Ureter (tissue), 1 donor: ENCODE measurements around the gene CMTM1. TPM values are rescaled to one million over a fixed set of nuclear protein-coding genes. Genes with fewer than 3 reads are reported as not detected.
"Not testable (repeated sequence)": the region's sequence is repeated elsewhere in the genome, so short reads cannot be mapped to it uniquely, and the experiment has no call there.

Source experiments
- DNase-seq: peaks from one replicate; pipeline ENCODE4 v3.0.0-alpha.2; 2020; ENCODE audit warnings: low spot score
- total RNA-seq: library from RNA; stranded (reverse); gene quantifications from one replicate; pipeline ENCODE4 v1.2.4, GENCODE V29; 2023
- donor health status: DM: yes; HTN: yes; CAD: no.

Gene CMTM1
- total RNA-seq, 1 donor from 2014 or later, result 4.3 TPM

DNA sequence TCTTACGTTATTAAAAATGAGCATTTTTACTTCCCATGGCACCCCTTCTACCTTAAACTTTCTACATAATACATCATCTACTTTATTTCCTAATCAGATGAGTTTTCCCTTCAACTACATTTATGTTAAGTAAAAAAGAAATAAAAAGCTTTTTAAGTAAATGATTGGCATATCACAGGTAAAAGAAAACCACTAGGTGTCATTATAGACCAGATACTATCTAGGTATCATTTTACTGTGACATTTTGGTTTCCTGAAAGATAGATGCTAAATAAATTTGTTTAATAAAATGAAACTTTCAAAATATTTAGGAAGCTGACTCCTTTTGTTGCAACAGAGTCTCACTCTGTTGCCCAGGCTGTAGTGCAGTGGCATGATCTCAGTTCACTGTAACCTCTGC, 3.8 kb upstream of the CMTM1 start:
- no peak for DNase-seq

- no peak for DNase-seq
Measured at GRCh38 chr16:66562986-66563385, 3.3 kb upstream of the CMTM1 start.

DNA sequence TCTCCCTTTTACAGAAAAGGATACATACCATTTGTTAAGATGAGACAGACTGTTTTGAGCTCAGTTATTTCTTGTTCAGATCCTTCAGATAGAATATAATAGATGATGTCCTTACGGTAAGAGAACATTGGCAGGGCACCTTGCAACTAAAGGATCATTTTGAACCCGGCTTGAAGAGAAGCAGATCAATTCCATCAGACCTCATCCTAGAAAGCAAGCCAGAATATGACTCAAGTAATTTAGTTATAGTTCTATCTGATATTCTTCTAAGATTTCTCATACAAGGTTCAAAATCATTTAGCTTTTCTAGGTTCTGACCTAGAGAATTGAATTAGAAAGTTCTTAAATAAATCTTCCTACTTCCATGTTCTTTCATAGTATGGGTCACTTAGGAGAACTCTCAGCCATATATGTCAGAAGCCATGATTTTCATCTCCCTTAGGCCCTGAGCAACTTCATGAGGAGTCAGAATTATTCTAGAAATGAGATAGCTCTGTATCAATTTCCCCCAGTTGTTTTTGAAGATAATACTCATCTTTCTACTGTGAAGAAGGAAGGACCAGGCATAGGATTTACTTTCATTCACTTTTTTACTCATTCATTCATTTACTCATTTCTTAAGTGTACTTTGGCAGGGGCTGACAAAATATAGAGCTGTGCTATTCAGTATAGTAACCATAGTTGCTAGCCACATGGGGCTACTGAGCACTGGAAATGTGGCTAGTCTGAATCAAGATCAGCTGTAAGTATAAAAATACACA, 2.5 kb upstream of the CMTM1 start:
- no peak for DNase-seq

GRCh38 chr16:66567270-66567669, 1.0 kb downstream of the CMTM1 start:
- not testable (repeated sequence) for DNase-seq

DNA sequence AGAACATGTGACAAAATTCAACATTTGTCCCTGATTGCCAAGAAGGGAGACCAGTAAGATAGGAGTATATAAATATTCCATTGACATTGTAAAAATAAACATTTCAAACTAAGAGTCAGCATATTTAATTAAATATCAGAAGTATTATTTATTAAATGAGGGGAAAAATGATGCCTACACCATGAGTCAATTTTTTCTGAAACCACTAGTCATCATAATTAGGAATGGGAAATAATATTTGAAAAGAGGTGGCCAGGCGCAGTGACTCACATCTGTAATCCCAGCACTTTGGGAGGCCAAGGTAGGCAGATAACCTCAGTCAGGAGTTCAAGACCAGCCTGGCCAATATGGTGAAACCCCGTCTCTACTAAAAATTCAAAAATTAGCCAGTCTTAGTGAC, 2.1 kb downstream of the CMTM1 start:
- DNase-seq, result no peak

DNA sequence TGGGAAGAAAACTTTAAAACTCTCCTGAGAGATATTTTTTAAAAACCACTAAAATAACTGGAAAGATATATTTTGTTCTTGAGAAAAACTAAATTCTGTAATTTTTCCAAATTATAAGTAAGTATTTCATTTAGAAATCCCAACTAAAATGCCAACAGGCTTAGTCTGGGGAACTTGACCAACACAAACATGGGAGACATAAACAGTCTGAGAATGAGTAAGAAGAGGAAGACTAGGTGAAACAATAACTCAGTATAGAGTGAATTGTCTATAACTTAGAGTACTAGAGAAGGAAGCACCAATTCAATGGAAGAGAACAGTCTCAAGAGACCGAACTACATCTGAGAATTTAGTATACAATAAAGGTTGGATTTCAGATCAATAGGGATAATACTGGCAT, 2.9 kb downstream of the CMTM1 start:
- no peak for DNase-seq

- no peak for DNase-seq
Measured at GRCh38 chr16:66569827-66570405, 3.7 kb downstream of the CMTM1 start.

- no peak for DNase-seq
Measured at GRCh38 chr16:66572356-66572755, 6.1 kb downstream of the CMTM1 start.

- no peak for DNase-seq
Measured at GRCh38 chr16:66574081-66574480, 7.8 kb downstream of the CMTM1 start.

DNA sequence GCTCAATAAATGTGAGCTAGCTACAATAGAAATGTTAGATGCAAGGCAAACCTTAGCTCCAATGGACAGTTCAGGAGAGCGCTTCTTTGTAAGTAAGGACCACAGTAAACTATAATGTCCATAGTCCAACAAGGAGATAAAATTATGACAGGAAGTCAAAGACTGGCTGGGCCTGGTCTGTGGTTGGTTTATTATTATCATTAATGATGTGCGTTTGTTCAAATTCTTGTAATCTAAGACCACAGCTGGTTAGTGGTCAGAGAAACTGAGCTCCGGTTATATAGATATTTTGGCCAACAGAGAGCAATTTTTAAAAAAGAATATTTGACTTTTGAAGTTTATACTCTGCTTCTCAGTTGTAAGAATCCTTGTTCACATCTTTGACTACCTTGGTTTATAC, 8.3 kb downstream of the CMTM1 start:
- no peak for DNase-seq

DNA sequence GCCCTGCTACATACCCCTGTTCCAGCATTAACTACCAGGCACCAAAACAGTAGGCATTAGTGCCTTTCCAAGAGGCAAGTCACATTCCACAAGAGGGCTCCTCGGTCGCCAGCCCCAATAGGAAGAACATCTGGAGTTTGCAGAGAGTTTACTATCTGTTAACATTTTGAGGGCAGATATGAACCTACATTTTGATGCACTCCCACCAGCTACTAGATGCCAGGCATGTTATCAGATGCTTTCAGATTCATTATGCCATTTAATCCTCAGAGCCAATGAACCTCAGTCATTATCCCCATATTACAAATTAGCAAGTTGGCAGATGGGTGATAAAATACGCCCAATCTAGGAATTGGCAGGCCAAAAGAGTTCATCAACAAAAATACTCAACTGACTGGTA, 8.8 kb downstream of the CMTM1 start:
- DNase-seq, result no peak

DNA sequence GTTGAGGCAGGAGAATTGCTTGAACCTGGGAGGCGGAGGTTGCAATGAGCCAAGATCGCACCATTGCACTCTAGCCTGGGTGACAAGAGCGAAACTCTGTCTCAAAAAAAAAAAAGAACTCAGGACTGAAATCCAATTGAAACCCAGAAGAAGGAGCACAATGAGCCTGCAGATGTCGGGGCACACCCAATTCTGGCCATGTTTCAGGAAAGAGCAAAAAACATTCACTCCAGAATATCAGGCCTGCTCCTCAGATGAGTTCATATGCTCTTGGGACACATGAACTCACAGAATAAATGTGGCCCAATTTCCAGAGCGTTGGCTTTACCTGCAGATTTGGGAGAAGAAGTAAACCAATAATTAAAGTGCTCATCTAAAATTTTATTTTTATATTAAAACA, 10.1 kb downstream of the CMTM1 start:
- no peak for DNase-seq

DNA sequence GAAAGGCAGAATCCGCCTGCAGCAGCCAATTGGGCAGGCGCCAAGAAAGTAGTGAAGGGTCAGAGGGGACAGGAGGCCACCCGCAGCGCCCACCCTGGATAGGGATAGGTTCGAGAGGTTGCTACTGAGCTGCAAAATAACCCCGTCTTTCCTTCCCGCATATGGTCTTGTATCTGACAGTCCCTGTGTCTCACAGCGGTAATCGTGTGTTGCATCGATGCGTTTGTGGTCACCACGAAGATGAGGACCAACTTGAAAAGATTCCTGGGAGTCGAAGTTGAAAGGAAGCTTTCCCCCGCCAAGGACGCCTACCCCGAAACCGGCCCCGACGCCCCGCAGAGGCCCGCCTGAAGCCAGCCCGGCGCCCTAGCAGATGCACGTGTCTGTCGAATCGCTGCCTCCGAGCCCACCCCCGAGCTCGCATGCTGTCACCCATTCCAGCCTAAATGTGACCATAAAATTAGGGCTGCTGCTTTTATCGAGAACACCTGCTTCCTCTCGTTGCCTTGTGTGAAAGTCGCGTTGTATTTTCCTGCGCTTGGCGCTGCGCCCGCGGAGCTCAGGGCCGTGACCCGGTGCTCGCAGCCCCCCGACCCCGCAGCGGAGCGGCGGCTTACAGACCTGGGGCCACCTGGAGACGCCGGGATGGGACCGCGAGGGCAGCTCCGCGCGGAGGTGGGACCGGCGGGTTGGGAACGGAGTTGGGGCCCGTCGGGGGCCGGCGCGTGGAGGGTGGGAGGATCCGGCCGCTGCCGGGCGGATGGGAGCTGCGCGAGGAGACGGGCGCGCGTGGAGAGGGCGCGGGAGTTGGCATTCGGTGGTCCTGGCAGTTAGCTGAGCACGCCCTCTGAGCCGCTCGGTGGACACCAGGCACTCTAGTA, 12.7 kb downstream of the CMTM1 start, which contains the start of gene CMTM2:
Gene CMTM2 (plus strand): TSS at position 813 of the 881 bp plus-strand sequence. CDS start 145 bp downstream, outside the sequence.
- DNase-seq, result no peak

GRCh38 chr16:66580605-66581209, 14.5 kb downstream of the CMTM1 start:
- no peak for DNase-seq

- no peak for DNase-seq
Measured at GRCh38 chr16:66581246-66581952, 15.2 kb downstream of the CMTM1 start.

- DNase-seq, result no peak
Measured at GRCh38 chr16:66585481-66586239, 19.4 kb downstream of the CMTM1 start.

- no peak for DNase-seq
Measured at GRCh38 chr16:66587881-66588600, 21.8 kb downstream of the CMTM1 start.

DNA sequence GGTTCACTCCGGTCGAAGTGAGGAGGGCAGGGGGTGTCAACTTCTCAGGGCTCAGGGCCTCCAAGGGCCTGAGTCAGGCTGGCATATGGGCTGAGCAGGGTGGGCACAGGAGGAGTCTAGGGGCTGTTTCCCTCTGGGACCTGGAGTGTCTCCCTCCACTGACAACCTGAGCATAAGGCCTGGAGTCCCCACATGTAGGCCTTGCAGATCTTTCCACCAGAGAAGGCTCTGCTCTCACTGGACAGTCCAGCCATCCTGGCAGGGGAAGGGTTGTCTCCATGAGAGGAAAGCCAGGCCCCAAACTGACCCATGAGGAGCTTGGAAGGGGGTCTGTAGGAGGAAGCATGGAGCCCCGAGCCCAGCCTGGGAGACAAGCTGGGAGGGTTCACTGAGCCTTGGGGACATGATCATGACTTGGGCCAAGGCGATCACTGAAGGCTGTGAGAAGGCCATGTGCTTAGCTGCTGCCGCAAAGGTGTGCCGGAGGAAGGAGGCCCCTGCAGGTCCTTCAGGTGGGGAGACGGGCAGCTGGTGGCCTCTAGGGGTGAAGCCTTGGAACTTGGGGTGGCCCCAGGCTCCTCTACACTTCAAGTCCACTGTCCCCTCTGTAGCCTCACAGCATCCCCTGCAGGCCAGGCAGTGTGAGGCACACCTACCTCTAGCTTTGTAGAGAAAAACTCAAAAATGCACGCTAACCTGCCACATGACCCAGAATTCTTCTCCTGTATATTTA, 22.9 kb downstream of the CMTM1 start:
- DNase-seq, result no peak

DNA sequence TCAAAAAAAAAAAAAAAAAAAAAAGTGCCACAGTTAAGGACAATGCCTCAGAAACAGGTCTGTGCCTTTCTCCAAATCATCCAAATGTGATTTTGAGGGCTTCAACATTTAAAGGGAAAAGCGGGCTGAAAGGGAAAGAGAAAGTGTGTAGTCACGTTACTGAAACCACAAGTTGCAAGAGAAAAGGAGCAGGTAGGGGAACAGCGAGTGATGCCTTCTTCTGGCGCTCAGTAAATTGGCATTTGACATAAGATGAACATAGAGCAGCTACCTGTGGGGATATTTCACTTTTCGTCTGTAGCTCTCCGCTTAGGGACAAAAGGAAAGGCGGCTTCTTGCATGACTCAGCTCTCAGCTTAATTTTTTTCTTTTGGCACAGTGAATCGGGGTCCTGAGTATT, 24.1 kb downstream of the CMTM1 start:
- DNase-seq, result no peak
